Stimulated activated effector memory CD8-positive, alpha-beta T cell treated with anti-CD3 and anti-CD28 coated beads, Interleukin-12 subunit alpha, Interleukin-12 subunit beta, amount 100 ng/mL, for 72 hours (primary cell): Measurements from ENCODE around the gene LURAP1L.

Source experiments
- ATAC-seq: fragments of 150-1000 bp; cut with Tn5 transposase; 2 replicates; pipeline ENCODE4 v1.10.0; 2021
- DNase-seq, 2 donors: peaks; one replicate each; pipeline ENCODE4 v3.0.0; 2021 to 2022; ENCODE audit warnings: low spot score in 2 of 2
- H3K27ac Mint-ChIP-seq: one replicate; pipeline ENCODE4 v1.8.0; 2022; ENCODE audit warnings: mild to moderate bottlenecking, mixed read lengths
- H3K36me3 Mint-ChIP-seq: one replicate; pipeline ENCODE4 v1.8.0; 2022; ENCODE audit warnings: mild to moderate bottlenecking, mixed read lengths
- H3K4me1 Mint-ChIP-seq: one replicate; pipeline ENCODE4 v1.8.0; 2022; ENCODE audit warnings: mixed read lengths
- H3K4me3 Mint-ChIP-seq: one replicate; pipeline ENCODE4 v1.8.0; 2022; ENCODE audit warnings: mild to moderate bottlenecking, mixed read lengths
- H3K9me3 Mint-ChIP-seq: one replicate; pipeline ENCODE4 v1.8.0; 2022; ENCODE audit warnings: mixed read lengths

Gene LURAP1L

DNA sequence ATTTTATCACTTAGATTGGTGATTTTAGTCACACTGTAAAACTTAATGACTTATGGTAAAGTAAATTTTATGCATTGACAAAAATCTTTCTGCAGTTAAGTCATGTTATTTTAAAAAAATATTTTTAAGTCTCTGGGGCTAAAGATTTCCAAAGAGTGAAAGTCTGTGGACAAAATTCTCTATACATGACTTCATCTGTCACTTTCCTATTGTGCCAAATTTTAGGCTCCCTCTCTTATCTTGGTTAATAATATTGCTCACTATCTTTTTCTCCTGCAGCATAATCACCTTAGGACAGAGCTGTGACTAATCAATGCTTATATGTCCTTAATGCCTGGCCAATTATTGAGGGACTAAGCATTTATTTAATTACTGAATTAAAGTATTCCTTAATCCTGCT, 15.2 kb downstream of the LURAP1L start:
- Mint-ChIP-seq H3K4me1 (no peaks in the 10 kb centered on the region), H3K36me3 (no peaks in the 10 kb centered on the region), H3K9me3 (peaks cover 22% of the 10 kb centered on the region), H3K27ac (no peak overlapping the region), H3K4me3 (no peak overlapping the region)
- ATAC-seq (no peak), DNase-seq (no peak)

DNA sequence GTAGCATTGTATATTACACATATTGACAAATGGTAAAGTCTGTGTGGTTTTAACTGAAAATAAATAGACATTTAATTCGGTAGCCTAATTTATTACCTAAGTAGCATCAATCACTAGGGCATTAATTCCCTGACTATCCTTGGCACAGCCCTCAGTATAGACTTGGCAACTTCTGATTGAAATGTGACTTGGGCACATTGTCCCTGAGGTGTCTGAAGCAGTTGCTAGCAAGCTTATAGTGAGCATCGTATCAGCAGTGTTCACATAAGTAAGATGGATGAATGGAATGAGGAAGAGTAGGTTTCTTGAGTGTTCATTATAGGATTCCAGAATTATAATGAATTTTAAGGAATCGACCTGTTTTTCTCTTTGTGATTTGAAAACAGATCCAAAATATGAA, 16.1 kb downstream of the LURAP1L start:
- Mint-ChIP-seq H3K9me3 (peaks cover 28% of the 10 kb centered on the region), H3K4me1 (no peaks in the 10 kb centered on the region), H3K4me3 (no peak overlapping the region), H3K36me3 (no peaks in the 10 kb centered on the region), H3K27ac (no peak overlapping the region)
- no peak for ATAC-seq
- no peak for DNase-seq

DNA sequence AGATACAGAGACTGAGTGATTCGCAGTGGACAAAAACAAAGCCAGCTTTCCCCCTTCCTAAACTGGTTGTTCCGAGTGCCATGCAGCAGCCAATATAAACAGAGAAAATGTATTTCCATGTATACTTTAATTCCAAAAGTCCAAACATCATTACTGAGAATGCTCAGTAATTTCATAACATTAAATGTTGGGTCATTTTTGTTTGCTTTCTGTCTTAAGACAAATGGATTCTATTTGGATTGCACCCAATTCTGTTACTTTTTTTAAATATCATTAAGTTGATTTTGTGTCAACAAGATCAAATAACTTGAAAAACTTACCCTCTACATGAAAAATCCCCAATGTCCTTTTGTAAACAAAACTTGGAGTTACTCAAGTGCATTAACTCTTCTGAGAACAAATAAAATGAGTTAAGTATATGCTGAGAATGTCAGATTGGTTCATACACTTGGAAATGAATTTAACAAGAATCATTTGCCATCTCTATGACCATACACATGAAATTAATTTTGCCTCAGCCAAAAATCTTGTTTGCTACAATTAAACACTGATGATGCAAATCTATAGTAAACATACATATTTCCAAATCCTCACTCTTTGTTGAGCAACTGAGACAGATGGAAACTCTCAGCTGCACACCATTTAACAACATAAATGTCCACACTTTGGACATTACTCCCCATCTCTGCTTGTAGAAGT, 19.4 kb downstream of the LURAP1L start:
- H3K4me3 Mint-ChIP-seq = no peak overlapping the region
- DNase-seq (no peak), ATAC-seq (no peak)
- no peak overlapping the region for H3K27ac Mint-ChIP-seq
- no peaks in the 10 kb centered on the region for H3K4me1 Mint-ChIP-seq
- H3K9me3 Mint-ChIP-seq = peaks cover 20% of the 10 kb centered on the region
- H3K36me3 Mint-ChIP-seq = no peaks in the 10 kb centered on the region

DNA sequence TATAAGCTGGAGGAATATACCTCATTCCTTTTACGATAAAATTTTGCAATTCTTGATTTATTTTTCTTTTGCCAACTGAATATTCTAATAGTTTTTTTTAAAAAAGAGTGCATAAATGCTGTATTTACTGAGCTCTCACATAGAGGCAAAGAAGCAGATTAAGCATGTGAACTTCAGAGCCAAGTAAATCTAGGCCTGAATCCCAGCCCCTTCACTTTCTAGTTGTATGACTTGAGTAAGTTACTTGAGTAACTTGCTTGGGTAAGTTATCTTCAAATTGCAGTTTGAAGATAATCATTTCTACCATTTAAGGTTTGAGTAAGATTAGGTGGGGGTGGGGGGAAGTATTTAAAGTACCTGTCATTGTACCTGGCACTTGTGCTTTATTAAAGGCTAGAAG, 21.8 kb downstream of the LURAP1L start:
- Mint-ChIP-seq H3K9me3 (peaks cover 16% of the 10 kb centered on the region), H3K4me3 (no peak overlapping the region), H3K27ac (no peak overlapping the region), H3K36me3 (no peaks in the 10 kb centered on the region), H3K4me1 (no peaks in the 10 kb centered on the region)
- DNase-seq (no peak), ATAC-seq (no peak)

DNA sequence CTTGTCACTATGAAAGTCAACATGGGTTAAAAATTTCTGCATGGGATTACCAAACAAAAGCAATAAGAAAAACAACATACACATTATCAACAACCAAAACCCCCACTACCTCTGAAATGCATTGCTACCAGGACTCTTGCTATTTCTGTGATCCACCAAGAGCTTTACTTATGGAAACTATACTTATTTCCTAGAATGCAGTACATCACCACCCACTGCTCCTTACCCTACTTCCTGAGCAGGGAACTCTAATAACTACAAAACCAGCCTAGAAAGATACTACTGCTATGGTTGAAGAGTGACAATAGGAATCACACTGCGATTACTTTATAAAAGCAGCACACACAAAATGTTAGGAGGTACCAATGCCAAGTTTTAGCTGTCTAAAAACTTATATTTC, 22.2 kb downstream of the LURAP1L start:
- Mint-ChIP-seq H3K4me3 (no peak overlapping the region), H3K9me3 (peaks cover 16% of the 10 kb centered on the region), H3K36me3 (no peaks in the 10 kb centered on the region), H3K4me1 (no peaks in the 10 kb centered on the region), H3K27ac (no peak overlapping the region)
- ATAC-seq (no peak), DNase-seq (no peak)

DNA sequence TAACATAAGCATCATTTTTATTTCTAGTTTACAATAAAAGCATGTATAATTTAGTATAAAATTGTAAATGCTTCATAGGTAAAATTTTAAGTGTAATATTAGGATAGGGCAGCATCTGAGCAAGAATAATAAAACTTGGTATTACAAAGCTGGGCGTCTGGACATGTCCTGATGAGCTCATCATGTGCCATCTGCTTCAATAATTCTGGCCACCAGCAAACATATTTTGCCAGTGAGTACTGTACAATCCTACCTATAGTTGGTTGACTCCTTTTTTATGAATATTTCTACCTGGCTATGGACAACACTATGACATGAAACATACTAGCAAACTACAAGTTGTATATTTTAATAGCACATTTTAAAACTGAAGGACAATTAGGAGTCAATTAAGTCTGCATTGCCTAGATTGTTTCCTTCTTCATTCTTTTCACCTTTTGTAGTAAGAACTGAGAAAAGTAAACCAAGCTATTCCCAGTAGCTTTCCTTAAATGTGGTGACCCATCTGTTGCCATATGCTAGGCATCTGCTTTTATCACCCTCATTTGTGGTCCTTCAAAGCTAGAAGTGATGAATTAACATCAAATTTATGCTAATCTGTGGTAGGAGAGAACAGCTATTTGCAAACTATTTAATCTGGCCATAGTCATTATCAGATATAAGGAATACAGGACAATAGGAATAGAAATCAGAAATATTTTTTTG, 23.4 kb downstream of the LURAP1L start:
- no peaks in the 10 kb centered on the region for H3K4me1 Mint-ChIP-seq
- ATAC-seq = no peak
- no peak for DNase-seq
- peaks cover 24% of the 10 kb centered on the region for H3K9me3 Mint-ChIP-seq
- H3K4me3 Mint-ChIP-seq = no peak overlapping the region
- no peaks in the 10 kb centered on the region for H3K36me3 Mint-ChIP-seq
- no peak overlapping the region for H3K27ac Mint-ChIP-seq

DNA sequence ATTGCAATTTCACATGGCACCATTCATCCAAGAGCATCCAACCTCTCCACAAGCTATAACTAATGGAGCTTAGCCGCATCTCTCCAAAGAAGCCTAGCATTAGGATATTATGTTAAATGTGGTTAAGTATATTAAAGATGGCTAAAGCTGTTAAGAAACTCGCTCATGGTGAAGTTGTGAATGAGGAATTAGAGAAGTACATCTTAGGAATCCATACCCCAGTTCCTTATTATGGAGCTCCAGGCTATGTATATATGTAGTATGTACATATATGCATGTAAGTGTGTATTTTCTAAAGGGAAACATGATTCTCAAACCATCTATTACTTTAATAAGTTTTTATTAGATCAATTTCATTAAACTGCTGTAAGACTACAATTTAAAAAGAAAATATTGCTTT, 26.4 kb downstream of the LURAP1L start:
- no peak overlapping the region for H3K27ac Mint-ChIP-seq
- H3K9me3 Mint-ChIP-seq = peaks cover 11% of the 10 kb centered on the region
- DNase-seq = no peak
- no peaks in the 10 kb centered on the region for H3K36me3 Mint-ChIP-seq
- ATAC-seq = no peak
- H3K4me1 Mint-ChIP-seq = no peaks in the 10 kb centered on the region
- H3K4me3 Mint-ChIP-seq = no peak overlapping the region

DNA sequence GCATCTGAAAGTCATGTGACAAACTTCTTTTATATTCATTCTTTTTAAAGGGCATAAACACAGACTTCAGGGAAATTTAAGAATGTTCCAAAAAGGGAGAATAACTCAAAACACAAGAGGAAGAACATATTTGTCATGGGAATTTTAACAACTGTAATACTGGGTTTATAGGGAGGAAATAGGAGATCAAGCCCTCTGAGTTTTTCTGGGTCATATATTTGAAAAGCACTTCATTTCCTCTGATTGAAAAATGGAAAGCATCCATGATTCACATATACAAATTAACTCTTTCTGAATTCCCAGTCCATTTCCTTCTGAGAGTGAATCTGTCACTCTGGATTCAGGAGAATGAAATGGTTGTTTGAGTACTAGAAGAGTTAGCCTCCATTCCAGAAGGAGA, 26.8 kb downstream of the LURAP1L start:
- H3K9me3 Mint-ChIP-seq = peaks cover 11% of the 10 kb centered on the region
- no peak overlapping the region for H3K27ac Mint-ChIP-seq
- H3K4me3 Mint-ChIP-seq = no peak overlapping the region
- no peak for DNase-seq
- no peaks in the 10 kb centered on the region for H3K4me1 Mint-ChIP-seq
- no peak for ATAC-seq
- H3K36me3 Mint-ChIP-seq = no peaks in the 10 kb centered on the region

DNA sequence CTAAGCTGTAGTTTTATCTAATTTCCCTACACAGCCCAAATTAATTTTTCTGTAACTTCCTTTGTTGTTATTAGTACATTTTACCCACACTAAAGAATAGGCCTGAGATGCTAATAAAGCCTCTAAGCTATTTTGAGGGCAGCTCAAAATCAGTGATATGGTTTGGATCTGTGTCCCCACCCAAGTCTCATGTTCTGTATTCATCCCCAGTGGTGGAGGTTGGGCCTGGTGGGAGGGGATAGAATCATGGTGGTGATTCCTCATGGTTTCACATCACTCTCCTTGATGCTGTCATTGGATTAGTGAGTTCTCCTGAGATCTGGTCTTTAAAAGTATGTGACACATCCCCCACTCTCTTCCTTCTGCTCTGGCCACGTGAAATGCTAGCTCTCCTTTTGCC, 27.3 kb downstream of the LURAP1L start:
- ATAC-seq (no peak), DNase-seq (no peak)
- peaks cover 11% of the 10 kb centered on the region for H3K9me3 Mint-ChIP-seq

DNA sequence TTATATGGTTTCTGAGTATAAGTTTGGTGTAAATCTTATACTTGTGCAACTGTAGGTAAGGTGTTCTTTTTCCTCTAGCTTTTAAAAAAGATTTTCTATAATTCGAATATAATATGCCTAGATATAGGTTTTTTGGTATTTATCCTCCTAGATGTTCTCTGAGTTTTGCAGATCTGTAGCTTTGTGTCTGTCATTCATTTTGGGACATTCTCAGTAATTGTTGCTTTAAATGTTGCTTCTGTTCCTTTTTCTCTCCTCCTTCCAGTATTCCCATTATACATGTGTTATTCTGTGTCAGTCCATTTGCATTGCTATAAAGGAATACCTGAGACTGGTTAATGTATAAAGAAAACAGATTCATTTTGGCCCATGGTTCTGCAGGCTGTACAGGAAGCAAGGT, 33.7 kb downstream of the LURAP1L start:
- peaks cover 16% of the 10 kb centered on the region for H3K9me3 Mint-ChIP-seq
- DNase-seq = no peak
- no peaks in the 10 kb centered on the region for H3K4me1 Mint-ChIP-seq
- H3K4me3 Mint-ChIP-seq = no peak overlapping the region
- no peak overlapping the region for H3K27ac Mint-ChIP-seq
- no peaks in the 10 kb centered on the region for H3K36me3 Mint-ChIP-seq
- ATAC-seq = no peak

More for the DNA sequence above, 27.3 kb downstream of the LURAP1L start:
- Mint-ChIP-seq H3K4me3 (no peak overlapping the region), H3K36me3 (no peaks in the 10 kb centered on the region), H3K27ac (no peak overlapping the region), H3K4me1 (no peaks in the 10 kb centered on the region)

DNA sequence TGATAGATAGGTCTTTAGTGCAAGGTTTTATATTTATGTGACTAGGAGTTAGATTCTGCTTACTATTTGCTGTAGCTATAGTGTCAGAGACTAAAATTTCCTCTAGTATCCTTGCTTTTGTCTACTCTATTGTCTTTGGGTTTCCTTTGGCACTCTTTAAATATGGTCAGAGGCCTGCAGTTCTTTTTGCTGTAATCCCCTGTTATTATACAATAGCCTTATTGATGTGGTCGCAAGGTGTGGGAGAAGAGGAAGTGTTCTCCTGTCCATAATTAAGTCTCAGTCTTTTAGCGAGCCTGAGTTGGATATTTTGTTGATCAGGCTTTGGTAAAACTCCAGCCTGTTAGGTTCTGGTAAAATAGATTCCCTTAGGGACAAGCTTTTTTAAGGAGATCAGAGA, 34.9 kb downstream of the LURAP1L start:
- H3K36me3 Mint-ChIP-seq = no peaks in the 10 kb centered on the region
- no peak for DNase-seq
- peaks cover 16% of the 10 kb centered on the region for H3K9me3 Mint-ChIP-seq
- H3K4me3 Mint-ChIP-seq = no peak overlapping the region
- ATAC-seq = no peak
- no peaks in the 10 kb centered on the region for H3K4me1 Mint-ChIP-seq
- H3K27ac Mint-ChIP-seq = no peak overlapping the region

DNA sequence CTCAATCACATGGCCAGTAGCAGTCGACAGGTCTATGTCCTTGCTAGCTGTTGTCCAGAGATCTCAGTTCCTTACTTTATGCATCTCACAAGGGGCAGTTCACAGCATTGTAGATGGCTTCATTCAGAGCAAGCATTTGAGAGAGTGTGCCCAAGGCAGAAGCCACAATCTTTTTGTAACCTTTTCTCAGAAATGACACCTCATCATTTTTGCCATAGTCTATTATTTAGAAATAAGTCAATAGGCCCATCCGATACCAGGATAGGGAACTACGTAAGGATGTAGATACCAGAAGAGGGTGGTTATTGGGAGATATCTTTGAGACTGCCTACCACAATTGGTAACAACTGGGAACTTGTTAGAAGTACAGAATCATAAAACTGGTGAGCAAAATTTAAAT, 37.1 kb downstream of the LURAP1L start:
- DNase-seq = no peak
- no peak overlapping the region for H3K27ac Mint-ChIP-seq
- no peak overlapping the region for H3K4me3 Mint-ChIP-seq
- H3K36me3 Mint-ChIP-seq = no peaks in the 10 kb centered on the region
- no peak for ATAC-seq
- no peaks in the 10 kb centered on the region for H3K4me1 Mint-ChIP-seq
- peaks cover 19% of the 10 kb centered on the region for H3K9me3 Mint-ChIP-seq

DNA sequence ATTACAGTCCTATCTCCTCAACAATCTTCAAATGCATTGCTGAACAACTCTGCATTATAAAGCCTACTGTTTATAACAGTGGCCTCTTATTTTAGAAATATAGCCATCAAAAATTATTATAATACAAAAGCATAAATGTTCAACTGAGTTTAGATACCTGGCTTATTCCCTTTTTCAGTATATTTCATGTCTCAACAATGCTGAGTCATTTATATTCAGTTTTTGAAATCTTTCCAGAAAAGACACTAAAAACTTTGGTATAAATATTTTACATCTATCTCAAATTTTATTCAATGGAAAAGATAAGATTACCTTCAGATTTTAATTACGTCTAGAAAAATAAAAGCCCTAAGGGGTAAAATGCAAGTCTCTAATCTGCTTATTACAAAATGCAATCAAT, 37.9 kb downstream of the LURAP1L start:
- Mint-ChIP-seq H3K9me3 (peaks cover 18% of the 10 kb centered on the region), H3K36me3 (no peaks in the 10 kb centered on the region), H3K4me3 (no peak overlapping the region), H3K27ac (no peak overlapping the region), H3K4me1 (no peaks in the 10 kb centered on the region)
- ATAC-seq (no peak), DNase-seq (no peak)

DNA sequence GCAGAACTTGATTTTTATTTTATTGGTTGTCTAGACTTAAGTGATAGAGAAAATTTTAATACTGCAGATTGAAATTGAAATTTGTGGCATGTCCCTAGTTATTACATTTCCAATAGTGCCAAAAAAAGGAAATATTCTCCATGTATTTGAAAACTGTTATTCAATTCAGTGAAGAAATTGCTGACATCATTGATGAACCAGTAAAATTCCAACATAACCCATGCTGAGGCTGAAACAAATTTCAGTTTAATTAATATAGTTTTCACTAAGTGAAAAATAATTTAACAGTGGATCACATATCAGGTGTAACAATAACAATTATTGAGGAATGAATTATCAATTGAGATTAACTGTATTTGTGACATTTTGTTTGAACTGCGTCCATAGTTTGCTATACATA, 38.7 kb downstream of the LURAP1L start:
- no peaks in the 10 kb centered on the region for H3K4me1 Mint-ChIP-seq
- H3K4me3 Mint-ChIP-seq = no peak overlapping the region
- DNase-seq (no peak), ATAC-seq (no peak)
- no peak overlapping the region for H3K27ac Mint-ChIP-seq
- H3K36me3 Mint-ChIP-seq = no peaks in the 10 kb centered on the region
- peaks cover 19% of the 10 kb centered on the region for H3K9me3 Mint-ChIP-seq

DNA sequence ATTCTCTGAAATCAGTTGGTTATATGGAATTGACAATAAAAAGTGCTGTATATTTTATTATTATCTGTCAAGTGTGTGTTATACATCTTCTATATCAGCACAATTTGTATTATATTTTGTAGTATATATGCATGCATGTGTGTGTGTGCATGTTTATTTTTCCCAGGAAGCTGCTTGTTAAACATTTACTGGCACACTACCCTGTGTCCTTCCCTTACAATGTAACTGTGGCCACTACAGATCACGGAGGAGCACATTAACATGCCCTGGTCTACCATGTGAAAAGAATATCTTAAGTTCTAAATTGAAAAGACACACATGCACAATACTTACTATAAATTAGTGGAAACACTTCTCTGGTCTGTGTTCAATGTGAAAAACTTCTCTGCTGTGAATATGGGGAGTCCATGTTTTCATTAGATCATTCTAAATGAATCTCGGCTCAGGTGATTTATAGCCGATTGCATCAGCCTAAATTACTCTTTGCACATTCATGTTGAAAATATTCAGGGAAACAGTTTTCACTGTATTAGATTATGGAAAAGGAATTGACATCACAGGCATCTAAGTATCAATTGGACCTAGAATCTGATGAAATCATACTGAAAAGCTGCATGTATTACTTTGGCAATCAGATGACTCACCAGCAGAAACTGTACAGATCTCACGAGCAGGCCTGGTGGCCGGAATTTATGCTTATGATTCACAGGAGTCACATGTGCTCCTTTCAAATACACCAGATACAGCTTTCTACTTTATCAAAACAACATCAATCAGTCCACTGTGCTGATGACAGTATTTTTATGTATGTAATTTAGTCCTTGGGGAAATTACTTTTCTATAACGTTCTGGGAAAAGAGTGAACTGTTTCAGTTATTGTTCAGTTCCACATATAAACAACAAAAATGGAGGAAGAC, 39.4 kb downstream of the LURAP1L start:
- Mint-ChIP-seq H3K4me3 (no peak overlapping the region), H3K27ac (no peak overlapping the region), H3K36me3 (no peaks in the 10 kb centered on the region), H3K4me1 (no peaks in the 10 kb centered on the region), H3K9me3 (peaks cover 15% of the 10 kb centered on the region)
- ATAC-seq (no peak), DNase-seq (no peak)

DNA sequence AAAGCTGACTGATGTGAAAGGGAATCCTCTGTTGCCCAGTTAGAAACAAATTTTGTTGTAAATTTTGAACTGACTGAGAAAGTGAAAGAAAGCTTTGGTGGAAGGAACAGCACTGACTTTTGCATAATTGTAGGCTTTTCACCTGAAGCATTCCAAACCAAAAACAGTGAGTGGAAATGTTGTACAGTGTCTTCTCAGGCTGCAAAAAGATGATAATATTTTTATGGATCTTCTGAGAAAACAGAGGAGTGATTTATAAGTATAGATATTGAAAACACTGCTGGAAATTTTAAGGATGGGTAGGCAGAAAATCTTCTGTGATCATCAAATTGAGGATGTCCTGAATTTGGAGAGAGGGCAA, 40.0 kb downstream of the LURAP1L start:
- no peak for DNase-seq
- H3K4me3 Mint-ChIP-seq = no peak overlapping the region
- H3K9me3 Mint-ChIP-seq = peaks cover 11% of the 10 kb centered on the region
- ATAC-seq = no peak
- H3K36me3 Mint-ChIP-seq = no peaks in the 10 kb centered on the region
- no peaks in the 10 kb centered on the region for H3K4me1 Mint-ChIP-seq
- H3K27ac Mint-ChIP-seq = no peak overlapping the region
